DMS79 treated with DMSO at 0.1 percent for 48 hours (cell line): ENCODE measurements around the gene SERPINA4.
"Not testable (repeated sequence)": the region's sequence is repeated elsewhere in the genome, so short reads cannot be mapped to it uniquely, and the experiment has no call there.

ENCODE experiments used
- DNase-seq: peaks from one replicate; lab custom pipeline; 2025; lab: John Stamatoyannopoulos, UW

Gene SERPINA4

DNA sequence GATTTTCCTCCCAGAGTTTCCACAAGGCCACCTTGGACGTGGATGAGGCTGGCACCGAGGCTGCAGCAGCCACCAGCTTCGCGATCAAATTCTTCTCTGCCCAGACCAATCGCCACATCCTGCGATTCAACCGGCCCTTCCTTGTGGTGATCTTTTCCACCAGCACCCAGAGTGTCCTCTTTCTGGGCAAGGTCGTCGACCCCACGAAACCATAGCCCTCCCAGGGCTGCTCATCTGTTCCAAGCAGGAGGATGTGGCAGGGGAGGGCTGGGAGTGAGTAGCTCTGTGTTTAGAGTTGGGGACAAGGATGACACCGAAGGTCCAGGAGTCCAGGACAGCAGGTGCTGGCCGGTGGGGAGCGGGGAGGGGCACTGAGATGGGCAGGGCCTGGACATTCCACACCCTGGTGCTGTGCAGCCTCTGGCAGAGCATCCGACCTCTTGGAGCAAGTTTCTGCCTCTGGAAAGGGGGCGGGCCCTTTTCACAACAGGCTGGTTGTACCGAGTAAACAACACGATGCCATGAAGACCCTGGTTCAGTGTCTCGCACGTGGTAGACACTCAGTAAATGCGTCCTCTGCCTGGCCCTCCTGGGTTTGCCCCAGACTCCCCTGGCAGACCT is 8.2 kb downstream of the SERPINA4 start:
- no peak for DNase-seq

GRCh38 chr14:94570002-94570400 is 8.8 kb downstream of the SERPINA4 start:
- DNase-seq = no peak

- DNase-seq = no peak
Measured at GRCh38 chr14:94570440-94570839, 9.2 kb downstream of the SERPINA4 start.

DNA sequence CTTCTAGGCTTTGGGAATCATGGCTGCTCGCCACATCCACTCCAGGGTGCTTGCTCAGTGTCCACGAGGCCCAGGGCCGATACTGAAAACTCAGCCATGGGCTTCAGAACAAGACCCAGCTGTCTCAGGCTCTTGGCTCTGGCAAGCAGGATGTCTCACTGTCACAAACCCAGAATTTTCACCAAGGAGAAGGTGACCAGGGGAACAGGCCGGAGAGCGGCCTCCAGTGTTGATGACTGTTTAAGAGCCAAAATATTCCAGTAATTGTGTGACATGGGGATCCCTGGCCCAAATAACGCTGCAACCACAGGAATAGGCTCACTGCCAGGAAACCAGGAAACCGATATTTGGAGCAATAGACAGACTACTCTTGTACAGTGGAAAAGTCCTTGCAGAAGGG is 10.2 kb downstream of the SERPINA4 start:
- DNase-seq = no peak

DNA sequence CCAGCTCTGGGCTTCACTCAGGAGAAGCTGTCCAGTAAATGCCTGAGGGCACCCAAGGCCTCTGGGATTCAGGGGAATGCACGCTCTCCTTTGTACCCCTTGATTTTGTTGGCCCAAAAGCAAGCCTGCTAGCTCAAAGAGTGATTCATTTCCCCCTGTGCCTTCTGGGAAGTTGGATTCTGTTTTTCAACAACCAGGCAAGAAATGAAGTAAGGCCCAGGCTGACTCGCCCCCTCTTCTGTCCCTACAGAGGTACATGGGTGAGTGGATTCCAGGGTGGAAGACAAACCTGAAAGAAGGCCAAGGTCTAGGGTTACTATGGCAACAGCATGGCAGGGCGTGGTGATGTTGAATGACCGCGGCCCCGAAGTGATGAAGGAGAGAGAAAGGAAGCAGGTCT is 10.7 kb downstream of the SERPINA4 start:
- DNase-seq = no peak

DNA sequence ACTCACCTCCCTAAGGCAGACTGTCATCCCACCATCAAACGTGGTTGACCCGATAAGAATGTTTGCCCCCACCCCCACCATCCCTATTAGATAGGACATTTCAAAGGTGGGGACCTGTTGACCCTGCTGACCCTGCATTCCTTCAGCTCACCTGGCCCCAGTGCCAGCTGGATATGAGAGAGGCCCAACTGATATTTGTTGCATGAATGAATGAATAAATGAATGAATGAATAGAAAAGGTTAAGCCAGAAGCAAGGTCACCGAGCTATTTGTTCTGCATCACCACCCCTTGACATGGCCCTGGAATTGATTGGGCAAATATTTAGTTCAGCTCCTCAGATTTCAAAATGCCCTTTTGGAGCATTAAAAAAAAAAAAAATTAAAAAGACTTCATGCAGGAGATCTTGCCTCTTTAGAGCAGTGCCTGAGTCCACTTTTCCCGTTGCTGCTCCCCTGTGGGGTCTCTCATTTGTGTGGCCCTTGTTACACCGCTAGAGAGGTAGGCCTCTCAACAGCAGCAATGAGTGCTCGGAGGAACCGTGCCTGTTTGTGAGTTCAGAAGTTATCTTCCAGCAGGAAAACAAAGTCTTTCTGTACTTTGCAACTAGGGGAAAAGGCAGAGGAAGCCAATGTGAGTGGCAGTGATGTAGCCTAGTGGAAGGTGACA is 11.5 kb downstream of the SERPINA4 start:
- no peak for DNase-seq

- no peak for DNase-seq
Measured at GRCh38 chr14:94573475-94574277, 12.4 kb downstream of the SERPINA4 start.

- DNase-seq = no peak
Measured at GRCh38 chr14:94574336-94574735, 13.1 kb downstream of the SERPINA4 start.

DNA sequence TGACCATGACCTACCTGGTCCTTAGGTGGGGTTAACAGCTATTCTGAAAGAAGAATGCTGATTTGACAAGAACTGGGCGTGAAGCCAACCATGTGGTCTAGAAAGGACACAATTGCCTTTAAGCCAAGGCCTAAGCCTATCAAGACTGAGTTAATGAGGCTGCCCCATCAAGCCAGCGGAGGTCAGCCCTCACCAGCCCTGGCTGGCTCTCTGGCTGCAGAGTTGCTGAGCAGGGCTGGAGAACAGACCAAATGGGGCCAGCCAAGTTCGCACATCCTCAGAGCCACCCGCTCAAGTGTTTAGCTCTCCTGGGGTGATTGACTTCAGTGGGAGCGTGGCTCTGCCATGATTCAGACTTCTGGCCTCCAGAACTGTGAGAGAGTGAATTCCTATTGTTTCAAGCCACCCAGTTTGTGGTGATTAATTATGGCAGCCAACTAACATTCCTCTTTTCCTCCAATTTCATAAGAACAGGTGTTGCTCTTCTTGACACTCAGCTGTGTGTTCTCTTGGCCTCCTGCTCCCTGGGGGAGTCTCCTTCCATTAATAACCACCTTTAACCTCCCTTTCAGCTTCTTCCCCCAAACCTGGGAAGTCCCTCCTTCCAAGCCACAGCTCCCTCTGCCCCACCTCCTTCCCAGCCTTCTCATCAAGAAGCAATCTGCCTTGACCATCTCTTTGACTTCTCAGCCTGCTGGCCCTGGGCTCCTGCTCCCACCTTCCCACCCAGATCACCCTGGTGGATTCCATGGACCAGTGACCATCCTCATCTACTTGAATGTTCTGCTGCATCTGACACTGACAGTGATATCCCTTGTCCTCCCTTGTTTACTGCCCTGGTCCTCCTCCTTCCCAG is 14.7 kb downstream of the SERPINA4 start:
- no peak for DNase-seq

DNA sequence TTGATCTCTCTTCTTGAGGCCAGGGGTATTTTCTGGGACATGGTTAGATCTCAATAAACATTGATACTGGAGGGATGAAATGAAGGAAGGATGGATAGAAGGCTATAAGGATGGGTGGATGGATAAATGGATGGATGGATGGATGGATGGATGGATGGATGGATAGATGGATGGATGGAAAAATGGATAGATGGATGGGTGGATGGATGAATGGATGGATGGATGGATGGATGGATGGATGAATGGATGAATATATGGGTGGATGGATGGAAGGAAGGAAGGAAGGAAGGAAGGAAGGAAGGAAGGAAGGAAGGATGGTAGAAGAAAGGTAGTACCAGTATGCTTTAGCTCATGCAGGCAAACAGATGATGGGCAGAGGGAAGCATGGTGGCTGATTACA is 16.2 kb downstream of the SERPINA4 start:
- DNase-seq = not testable (repeated sequence)

- DNase-seq = no peak
Measured at GRCh38 chr14:94578712-94579111, 17.5 kb downstream of the SERPINA4 start.

DNA sequence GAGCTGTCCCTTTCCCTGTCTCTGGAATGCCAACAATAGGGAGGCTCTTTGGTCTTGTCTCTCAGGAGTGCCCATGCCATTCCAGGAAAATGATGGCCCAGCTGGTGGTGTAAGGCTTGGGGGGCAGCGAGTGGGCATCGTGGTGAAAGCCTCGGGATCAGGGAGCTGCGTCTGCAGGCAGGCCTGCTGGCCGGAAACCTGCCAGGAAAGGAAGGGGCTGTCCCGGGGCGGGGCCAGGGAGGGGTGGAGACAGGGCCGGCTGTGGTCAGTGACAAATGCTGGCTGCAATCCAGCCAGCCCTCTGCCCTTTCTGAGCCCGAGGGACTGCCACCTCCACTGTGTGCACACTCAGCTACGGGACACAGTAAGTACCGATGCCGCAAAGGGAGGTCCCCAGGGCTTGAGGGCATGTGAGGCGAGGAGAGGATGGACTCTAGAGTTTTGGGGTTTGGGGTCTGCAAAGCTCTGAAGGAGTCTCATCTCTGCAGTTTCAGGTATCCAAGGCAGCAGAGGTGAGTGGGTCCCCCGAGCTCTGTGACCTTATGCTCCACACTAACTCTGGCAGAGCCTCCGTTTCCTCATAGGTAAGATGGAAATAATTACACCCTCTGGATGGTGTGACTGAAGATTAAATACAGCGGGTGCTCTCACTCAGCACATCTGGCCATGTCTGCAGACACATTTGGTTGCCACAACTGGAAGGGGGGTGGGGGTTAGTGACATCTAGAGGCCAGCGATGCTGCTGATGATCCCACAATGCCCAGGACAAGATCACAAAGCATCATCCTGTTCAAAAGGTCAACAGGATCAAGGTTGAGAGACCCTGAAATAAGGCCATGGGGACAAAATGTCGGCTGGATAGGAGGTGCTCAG is 20.1 kb downstream of the SERPINA4 start, which contains the start of gene SERPINA5:
Gene SERPINA5, plus strand, starts transcription at position 300 of the 873 bp plus-strand sequence. CDS start 5,937 bp downstream, outside the sequence.
- no peak for DNase-seq

DNA sequence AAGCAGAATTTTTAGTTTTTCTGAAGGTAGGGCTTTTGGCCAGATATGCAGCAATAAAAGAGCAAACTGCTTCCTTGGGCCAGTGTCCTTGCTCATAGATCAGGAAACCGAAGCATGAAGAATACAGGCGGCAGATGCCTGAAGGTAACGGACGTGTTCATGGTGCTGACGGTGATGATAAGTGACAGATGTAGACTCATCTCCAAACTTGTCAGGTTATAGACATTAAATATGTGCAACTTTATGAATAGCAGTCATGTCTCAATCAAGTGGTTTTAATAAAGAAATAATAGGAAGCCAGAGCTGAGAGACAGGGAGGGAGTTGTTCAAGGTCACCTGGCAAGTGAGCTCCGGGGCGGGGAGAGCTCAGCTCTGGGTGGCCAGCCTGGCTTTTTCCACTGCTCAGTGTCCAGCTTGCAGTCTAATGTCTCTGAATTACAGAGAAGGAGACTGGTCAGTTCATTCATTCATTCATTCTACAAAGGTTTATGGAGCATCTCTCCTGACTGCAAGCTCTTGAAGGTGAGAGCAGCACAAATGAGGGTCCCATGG is 21.0 kb downstream of the SERPINA4 start:
- no peak for DNase-seq

DNA sequence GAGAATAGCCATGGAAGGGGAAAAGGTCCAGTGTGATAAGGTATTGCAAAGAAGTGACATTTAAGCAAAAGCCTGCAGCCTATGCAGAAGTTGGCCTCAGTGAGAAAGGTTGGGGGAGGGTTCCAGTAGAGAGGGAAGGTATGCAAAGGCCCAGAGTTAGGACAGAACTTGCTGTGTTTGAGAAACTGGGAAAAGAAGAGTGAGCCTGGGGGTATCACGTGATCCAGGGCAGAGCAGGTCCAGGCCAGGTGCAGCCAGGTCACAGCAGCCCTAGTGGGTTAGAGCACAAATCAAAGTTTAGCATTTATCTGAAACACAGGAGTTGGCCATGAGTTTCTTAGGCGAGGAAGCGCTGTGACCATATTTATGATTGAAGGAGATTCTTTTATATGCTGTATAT is 21.6 kb downstream of the SERPINA4 start:
- DNase-seq = no peak

- DNase-seq = no peak
Measured at GRCh38 chr14:94583557-94583956, 22.3 kb downstream of the SERPINA4 start.

DNA sequence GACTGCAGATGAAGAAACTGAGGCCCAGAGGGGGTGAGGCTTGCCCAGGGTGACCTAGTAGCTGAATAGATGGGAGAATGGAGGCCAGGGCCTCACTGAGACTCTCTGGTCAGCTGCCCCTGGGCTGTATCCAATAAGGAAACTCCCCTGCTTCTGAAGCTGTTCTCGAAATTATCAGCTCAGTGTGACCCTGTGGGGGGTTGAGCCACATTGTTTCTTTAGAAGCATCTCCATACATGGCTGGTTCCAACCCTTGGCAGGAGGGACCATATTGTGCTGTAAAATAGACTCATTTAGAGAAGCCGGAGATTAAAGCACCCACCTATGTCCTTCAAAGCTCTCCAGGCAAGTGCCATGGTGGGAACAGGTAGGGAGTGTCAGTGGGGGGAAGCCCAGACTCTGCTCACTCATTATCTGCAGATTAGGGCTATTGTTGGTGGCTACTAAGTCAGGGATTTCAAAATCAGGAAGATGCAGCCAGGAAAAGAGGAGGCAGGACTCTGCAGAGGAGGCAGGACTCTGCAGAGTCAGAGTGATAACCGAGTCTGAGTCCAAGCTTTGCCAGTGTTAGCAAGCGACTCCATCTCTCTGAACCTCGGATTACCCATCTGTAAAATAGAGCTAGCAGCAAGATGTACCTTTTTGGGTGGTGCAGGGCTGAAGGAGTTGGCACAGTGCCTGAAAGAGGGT is 23.5 kb downstream of the SERPINA4 start:
- no peak for DNase-seq

DNA sequence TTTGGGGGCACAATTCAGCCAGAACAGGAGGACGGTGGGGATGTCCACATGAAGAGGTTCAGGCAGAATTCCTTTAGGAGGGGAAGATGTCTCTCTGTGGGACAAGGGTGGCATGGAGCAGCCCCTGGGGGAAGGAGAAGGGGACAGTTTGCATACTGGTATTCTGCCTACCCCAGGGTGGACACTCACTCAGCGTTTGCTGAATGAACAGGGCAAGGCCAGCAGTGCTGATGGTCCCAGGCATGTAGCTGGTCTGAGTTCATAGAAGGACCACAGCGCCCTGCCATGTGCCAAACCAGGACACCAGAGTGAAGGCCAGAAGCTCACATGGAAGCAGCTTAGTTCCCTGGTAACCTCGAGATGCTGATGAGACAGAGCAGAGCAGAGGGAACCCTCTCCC is 25.4 kb downstream of the SERPINA4 start:
- DNase-seq = no peak

- DNase-seq = no peak
Measured at GRCh38 chr14:94588311-94588710, 27.1 kb downstream of the SERPINA4 start.

DNA sequence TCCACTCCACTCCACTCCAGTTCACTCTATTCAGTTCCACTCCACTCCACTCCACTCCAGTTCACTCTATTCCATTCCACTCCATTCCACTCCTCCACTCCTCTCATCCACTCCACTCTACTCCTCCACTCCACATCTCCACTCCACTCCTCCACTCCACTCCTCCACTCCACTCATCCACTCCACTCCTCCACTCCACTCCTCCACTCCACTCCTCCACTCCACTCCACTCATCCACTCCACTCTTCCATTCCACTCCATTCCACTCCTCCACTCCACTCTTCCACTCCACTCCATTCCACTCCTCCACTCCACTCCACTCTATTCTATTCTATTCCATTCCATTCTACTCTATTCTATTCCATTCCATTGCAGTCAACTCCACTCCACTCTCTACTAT is 29.8 kb downstream of the SERPINA4 start:
- DNase-seq = no peak

DNA sequence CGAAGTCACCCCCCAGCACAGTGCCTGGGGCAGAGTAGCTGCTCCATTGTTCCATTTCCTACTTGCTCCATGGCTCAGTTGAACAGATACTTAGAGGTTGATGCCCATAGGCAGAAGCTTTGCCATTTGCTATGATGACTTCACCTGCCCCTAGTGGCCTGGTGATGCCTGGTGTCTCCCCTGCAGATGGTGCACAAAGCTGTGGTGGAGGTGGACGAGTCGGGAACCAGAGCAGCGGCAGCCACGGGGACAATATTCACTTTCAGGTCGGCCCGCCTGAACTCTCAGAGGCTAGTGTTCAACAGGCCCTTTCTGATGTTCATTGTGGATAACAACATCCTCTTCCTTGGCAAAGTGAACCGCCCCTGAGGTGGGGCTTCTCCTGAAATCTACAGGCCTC is 30.6 kb downstream of the SERPINA4 start:
- DNase-seq = no peak
